Adrenal gland (tissue), 12 donors: ENCODE measurements around the gene ADAM10. TPM values are rescaled to one million over a fixed set of nuclear protein-coding genes. Genes with fewer than 3 reads are reported as not detected.
"Not testable (repeated sequence)": the region's sequence is repeated elsewhere in the genome, so short reads cannot be mapped to it uniquely, and the experiment has no call there.

ENCODE experiments used
- DNase-seq, 7 donors: peaks; one replicate each; pipeline ENCODE4 v3.0.0-alpha.2; 2019 to 2020
- H3K27ac ChIP-seq, 5 donors: fragments of 200-600 bp; sonication (generic) in 4 of 5; 1 replicate in 3 of 5; 2 replicates in 2 of 5; pipeline versions ENCODE4 v1.5.1 to v1.8.0; 2016 to 2020; ENCODE audit warnings: mild to moderate bottlenecking in 1 of 5
- H3K27me3 ChIP-seq: fragments of 200-600 bp; 2 replicates; pipeline ENCODE4 v1.8.0; 2021
- H3K36me3 ChIP-seq, 2 donors: fragments of 200-600 bp; replicated peaks in 1 of 2; 1 replicate in 1 of 2; 2 replicates in 1 of 2; pipeline versions ENCODE4 v1.5.1 to v1.8.0; 2018 to 2022
- H3K4me1 ChIP-seq, 2 donors: fragments of 200-600 bp; replicated peaks in 1 of 2; 1 replicate in 1 of 2; 2 replicates in 1 of 2; pipeline versions ENCODE4 v1.5.1 to v1.8.0; 2018 to 2021
- H3K4me3 ChIP-seq, 4 donors: fragments of 200-600 bp; sonication (generic) in 3 of 4; one replicate each; pipeline ENCODE4 v1.5.1; 2016 to 2018
- H3K9me3 ChIP-seq, 3 donors: fragments of 200-600 bp; sonication (generic) in 1 of 3; replicated peaks in 1 of 3; 1 replicate in 2 of 3; 2 replicates in 1 of 3; pipeline versions ENCODE4 v1.5.1 to v1.8.0; 2016 to 2021
- CTCF ChIP-seq, 6 experiments: fragments of 450-650 bp in 4 of 6; fragments of 200-600 bp in 2 of 6; sonication (generic) in 1 of 6; IDR thresholded peaks; 1 replicate in 5 of 6; 2 replicates in 1 of 6; pipeline versions ENCODE4 v1.5.1 to v1.8.0; 2016 to 2021; ENCODE audit warnings: antibody characterized with exemption in 6 of 6, mild to moderate bottlenecking in 2 of 6, moderate library complexity in 1 of 6
- POLR2A ChIP-seq, 2 donors: fragments of 450-650 bp; IDR thresholded peaks; one replicate each; pipeline ENCODE4 v1.6.1; 2017; ENCODE audit warnings: antibody characterized with exemption in 2 of 2, mild to moderate bottlenecking in 2 of 2, moderate library complexity in 1 of 2
- WGBS, 4 donors: extraction: QIAGEN DNeasy Blood & Tissue Kit in 2 of 4; methylation state at CpG; one replicate each; pipeline versions ENCODE4 v1.1.5 to v1.1.7; 2013 to 2017; 5-methylcytosine and 5-hydroxymethylcytosine counted together
- intact Hi-C, 2 donors: fragments of 100-400 bp; cut with DNase I; formaldehyde crosslinking; loops; one replicate each; pipeline versions ENCODE4 v1.14.1 to v1.15.0; 2022 to 2023
- polyA plus RNA-seq, 3 donors: library from polyadenylated mRNA; stranded (reverse); fragments of 200-250 nt in 2 of 3; fragments of 350-450 nt in 1 of 3; fragmentation: Illumina TruSeq in 1 of 3; extraction: RNeasy Lipid Tissue Mini Kit (QIAGEN cat#74804) in 1 of 3; gene quantifications; one replicate each; pipeline ENCODE4 v1.2.3, GENCODE V29; 2013 to 2014
- total RNA-seq, 9 donors: library from RNA; depleted of rRNA in 4 of 9; stranded (reverse); fragments of >200 nt in 4 of 9; fragments of 120-200 nt in 1 of 9; fragmentation: NEBNext Ultra II Directional in 1 of 9; extraction: Animal tissue kit (Norgen Biotek cat#: 25700) in 1 of 9; gene quantifications; one replicate each; pipeline versions ENCODE4 v1.1.0 to v1.2.4, GENCODE V29; 2013 to 2023
- donor health status: healthy with polysubstance abuse.
- donor health status: Bipolar disorder and iron deficiency.
- donor health status: DM: yes; HTN: yes; CAD: no.
- donor health status: DM: no; HTN: no; CAD: no.
- donor health status: DM: no; HTN: no; CAD: no.
- donor health status: DM: yes; HTN: yes; CAD: no.

The ADAM10 gene
- total and polyA plus RNA-seq, 12 donors, result 6.2 to 97.9 (median 50.7) TPM

GRCh38 chr15:58605931-58606530 is 143.5 kb downstream of the ADAM10 start:
- Histone ChIP-seq H3K27ac (no peak overlapping the region), H3K27me3 (no peaks in the 10 kb centered on the region), H3K4me1 (no peaks in the 10 kb centered on the region), H3K4me3 (no peak overlapping the region), H3K36me3 (peaks cover 0 to 3% of the 10 kb centered on the region in 2 donors), H3K9me3 (no peaks in the 10 kb centered on the region)
- WGBS, 4 donors, result 90 to 96% (median 94%) methylated on average over 3 of the region's 3 CpGs
- intact Hi-C loops, result no loop called here
- TF ChIP-seq CTCF (IDR thresholded peaks at IDR 0.05), result no peak
- TF ChIP-seq POLR2A (IDR thresholded peaks at IDR 0.05), result no peak
- DNase-seq, result no peak

- no peaks in the 10 kb centered on the region for H3K4me1 ChIP-seq
- H3K4me3 ChIP-seq, result no peak overlapping the region
- H3K27me3 ChIP-seq, result no peaks in the 10 kb centered on the region
- 90 to 99% (median 97%) methylated on average over 4 of the region's 4 CpGs for WGBS, 4 donors
- TF ChIP-seq POLR2A (IDR thresholded peaks at IDR 0.05) (no peak), CTCF (IDR thresholded peaks at IDR 0.05) (no peak)
- H3K36me3 ChIP-seq, result no peaks in the 10 kb centered on the region
- H3K9me3 ChIP-seq, result no peaks in the 10 kb centered on the region
- DNase-seq, result no peak
- H3K27ac ChIP-seq, result no peak overlapping the region
- intact Hi-C loops, result no loop called here
Observed at GRCh38 chr15:58604455-58604923, 145.0 kb downstream of the ADAM10 start.

- 98 to 100% (median 99%) methylated on average over 8 of the region's 8 CpGs for WGBS, 4 donors
- H3K27ac ChIP-seq, intact Hi-C loops, H3K4me1 ChIP-seq, H3K4me3 ChIP-seq, H3K27me3 ChIP-seq, H3K9me3 ChIP-seq, DNase-seq, H3K36me3 ChIP-seq: not testable (repeated sequence)
Observed at GRCh38 chr15:58603927-58604326, 145.6 kb downstream of the ADAM10 start.

GRCh38 chr15:58602823-58603222 is 146.7 kb downstream of the ADAM10 start:
- DNase-seq, result no peak
- intact Hi-C loops, result no loop called here
- Histone ChIP-seq H3K27me3 (no peaks in the 10 kb centered on the region), H3K4me3 (no peak overlapping the region), H3K4me1 (no peaks in the 10 kb centered on the region), H3K9me3 (no peaks in the 10 kb centered on the region), H3K36me3 (no peaks in the 10 kb centered on the region), H3K27ac (no peak overlapping the region)
- no peak for TF ChIP-seq POLR2A (IDR thresholded peaks at IDR 0.05)
- no peak for TF ChIP-seq CTCF (IDR thresholded peaks at IDR 0.05)
- WGBS, 4 donors, result 74 to 79% (median 76%) methylated on average over 2 of the region's 2 CpGs

- peaks cover 0 to 7% of the 10 kb centered on the region in 2 donors for H3K36me3 ChIP-seq
- H3K4me3 ChIP-seq, result no peak overlapping the region
- H3K4me1 ChIP-seq, result no peaks in the 10 kb centered on the region
- no peak overlapping the region for H3K27ac ChIP-seq
- 93 to 98% (median 97%) methylated on average over 4 of the region's 4 CpGs for WGBS, 4 donors
- no peaks in the 10 kb centered on the region for H3K9me3 ChIP-seq
- intact Hi-C loops, result no loop called here
- TF ChIP-seq POLR2A (IDR thresholded peaks at IDR 0.05) (no peak), CTCF (IDR thresholded peaks at IDR 0.05) (no peak)
- no peaks in the 10 kb centered on the region for H3K27me3 ChIP-seq
- DNase-seq, result no peak
Observed at GRCh38 chr15:58598829-58599210, 150.7 kb downstream of the ADAM10 start.
